ENCODE results near the gene DNA2. TPM values are rescaled to one million over a fixed set of nuclear protein-coding genes. Genes with fewer than 3 reads are reported as not detected.

The DNA2 gene, protein sequence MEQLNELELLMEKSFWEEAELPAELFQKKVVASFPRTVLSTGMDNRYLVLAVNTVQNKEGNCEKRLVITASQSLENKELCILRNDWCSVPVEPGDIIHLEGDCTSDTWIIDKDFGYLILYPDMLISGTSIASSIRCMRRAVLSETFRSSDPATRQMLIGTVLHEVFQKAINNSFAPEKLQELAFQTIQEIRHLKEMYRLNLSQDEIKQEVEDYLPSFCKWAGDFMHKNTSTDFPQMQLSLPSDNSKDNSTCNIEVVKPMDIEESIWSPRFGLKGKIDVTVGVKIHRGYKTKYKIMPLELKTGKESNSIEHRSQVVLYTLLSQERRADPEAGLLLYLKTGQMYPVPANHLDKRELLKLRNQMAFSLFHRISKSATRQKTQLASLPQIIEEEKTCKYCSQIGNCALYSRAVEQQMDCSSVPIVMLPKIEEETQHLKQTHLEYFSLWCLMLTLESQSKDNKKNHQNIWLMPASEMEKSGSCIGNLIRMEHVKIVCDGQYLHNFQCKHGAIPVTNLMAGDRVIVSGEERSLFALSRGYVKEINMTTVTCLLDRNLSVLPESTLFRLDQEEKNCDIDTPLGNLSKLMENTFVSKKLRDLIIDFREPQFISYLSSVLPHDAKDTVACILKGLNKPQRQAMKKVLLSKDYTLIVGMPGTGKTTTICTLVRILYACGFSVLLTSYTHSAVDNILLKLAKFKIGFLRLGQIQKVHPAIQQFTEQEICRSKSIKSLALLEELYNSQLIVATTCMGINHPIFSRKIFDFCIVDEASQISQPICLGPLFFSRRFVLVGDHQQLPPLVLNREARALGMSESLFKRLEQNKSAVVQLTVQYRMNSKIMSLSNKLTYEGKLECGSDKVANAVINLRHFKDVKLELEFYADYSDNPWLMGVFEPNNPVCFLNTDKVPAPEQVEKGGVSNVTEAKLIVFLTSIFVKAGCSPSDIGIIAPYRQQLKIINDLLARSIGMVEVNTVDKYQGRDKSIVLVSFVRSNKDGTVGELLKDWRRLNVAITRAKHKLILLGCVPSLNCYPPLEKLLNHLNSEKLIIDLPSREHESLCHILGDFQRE
- total RNA-seq (2022; extraction: Qiagen RNA extraction; ENCODE audit: low read depth), result 9.7 to 12.6 TPM (median 10.2 TPM) in 5 replicates

DNA sequence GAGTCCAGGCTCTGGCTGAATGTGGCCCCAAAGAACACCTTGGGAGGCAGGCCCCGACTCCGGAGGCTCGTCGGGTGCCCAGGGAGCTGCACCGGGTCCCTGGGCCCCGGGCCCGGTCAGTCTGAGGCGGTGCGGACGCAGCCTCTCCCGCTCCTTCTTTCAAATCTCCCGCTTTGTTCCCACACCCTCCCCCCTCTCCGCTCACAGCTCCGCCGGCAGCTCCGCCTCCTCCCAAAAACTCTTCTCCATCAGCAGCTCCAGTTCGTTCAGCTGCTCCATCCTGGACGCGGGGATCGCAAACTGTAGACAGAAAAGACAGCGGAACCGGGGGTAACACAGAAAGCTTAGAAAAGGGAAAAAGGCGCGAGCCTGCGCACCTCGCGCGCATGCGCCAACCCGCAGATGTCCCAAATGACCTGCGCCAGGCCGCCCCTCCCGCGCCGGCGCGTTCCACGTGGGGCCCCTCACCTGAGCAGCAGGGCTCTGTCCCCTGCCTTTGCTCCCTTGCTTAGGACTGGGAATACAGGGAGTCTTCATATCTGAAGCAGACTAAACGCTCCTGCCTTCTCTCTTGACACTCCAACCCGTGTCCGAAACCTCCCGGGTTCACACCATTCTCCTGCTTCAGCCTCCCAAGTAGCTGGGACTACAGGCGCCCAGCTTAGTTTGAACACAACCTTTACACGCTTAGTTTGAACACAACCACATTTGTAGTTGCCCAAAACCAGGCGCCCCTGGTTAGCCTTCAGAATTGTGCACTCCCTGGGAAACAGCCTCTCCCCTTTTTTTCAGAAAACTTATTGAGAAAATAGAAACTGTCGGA is at the start of gene DNA2:
TSS of gene DNA2 (minus strand) at position 388 of the 823 bp plus-strand sequence. CDS start at position 279, 109 bp downstream.

DNA sequence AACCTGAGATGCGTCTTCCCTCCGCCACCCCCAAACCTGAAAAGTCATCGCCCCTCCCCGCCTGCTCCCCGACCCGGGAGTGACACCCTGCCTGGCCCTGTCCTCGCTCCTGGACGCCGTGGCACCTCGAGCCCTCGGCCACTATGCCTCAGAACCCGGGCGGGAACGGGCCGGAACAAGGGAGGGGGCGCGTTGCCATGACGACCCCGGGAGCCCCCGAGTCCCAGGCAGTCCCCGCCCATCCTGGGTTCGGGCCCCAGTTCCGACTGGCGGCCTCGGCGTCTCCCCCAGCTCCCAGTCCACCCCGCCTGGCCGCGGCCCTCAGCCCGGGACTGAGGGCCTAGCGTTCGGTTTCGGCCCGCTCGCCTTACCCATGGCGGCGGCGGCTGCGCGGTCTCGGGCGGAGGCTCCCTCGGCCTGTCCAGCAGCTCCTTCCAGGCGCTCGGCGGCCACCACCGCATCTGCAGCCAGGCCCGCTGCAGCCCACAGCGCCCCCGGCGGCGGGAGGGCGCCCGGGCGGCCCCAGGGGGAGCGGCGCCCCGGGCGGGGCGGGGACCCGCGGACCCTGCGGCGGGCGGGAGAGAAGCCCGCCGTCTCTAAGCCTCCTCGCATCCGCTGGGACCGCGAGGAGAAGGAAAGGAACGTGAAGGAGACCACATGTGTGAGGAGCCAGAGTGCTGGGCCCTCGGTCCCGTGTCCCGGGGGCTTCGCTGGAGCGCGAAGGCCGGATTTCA is 64.8 kb downstream of the DNA2 start, which contains the start of gene RUFY2:
TSS of gene RUFY2 (minus strand) at position 463 of the 734 bp plus-strand sequence. CDS start at position 375, 88 bp downstream.

Other genes with a start within 250 kb of the DNA2 start
- gene ATOH7, start 239.9 kb downstream of the DNA2 start, total RNA-seq (2022; extraction: Qiagen RNA extraction; ENCODE audit: low read depth), result 0.17 to 0.48 TPM (median 0.31 TPM) in 5 replicates
- gene HNRNPH3, start 139.9 kb downstream of the DNA2 start, total RNA-seq (2022; extraction: Qiagen RNA extraction; ENCODE audit: low read depth), result 198 to 274 TPM (median 212 TPM) in 5 replicates
- gene PBLD, start 139.0 kb downstream of the DNA2 start, total RNA-seq (2022; extraction: Qiagen RNA extraction; ENCODE audit: low read depth), result 2.5 to 4.0 TPM (median 3.5 TPM) in 5 replicates
- 6.5 to 10.6 TPM (median 7.6 TPM) in 5 replicates for gene RUFY2, start 64.7 kb downstream of the DNA2 start, total RNA-seq (2022; extraction: Qiagen RNA extraction; ENCODE audit: low read depth)
- gene SLC25A16, start 55.5 kb upstream of the DNA2 start, total RNA-seq (2022; extraction: Qiagen RNA extraction; ENCODE audit: low read depth), result 10.6 to 15.1 TPM (median 11.3 TPM) in 5 replicates
- gene TET1, start 88.4 kb upstream of the DNA2 start, total RNA-seq (2022; extraction: Qiagen RNA extraction; ENCODE audit: low read depth), result 0.34 to 0.75 TPM (median 0.42 TPM) in 5 replicates
- gene CCAR1, start 249.3 kb upstream of the DNA2 start, total RNA-seq (2022; extraction: Qiagen RNA extraction; ENCODE audit: low read depth), result 64.1 to 102 TPM (median 68.8 TPM) in 5 replicates